Stimulated activated naive CD4-positive, alpha-beta T cell treated with Interleukin-2 at 50 U/mL for 16 hours (primary cell): ENCODE measurements around the gene MARK4.
"Not testable (repeated sequence)": the region's sequence is repeated elsewhere in the genome, so short reads cannot be mapped to it uniquely, and the experiment has no call there.

ENCODE experiments used
- DNase-seq: peaks from one replicate; lab custom pipeline; 2025; lab: John Stamatoyannopoulos, UW

MARK4 gene

GRCh38 chr19:45305421-45305820 is 54.4 kb downstream of the MARK4 start:
- no peak for DNase-seq

- DNase-seq, result no peak
Observed at GRCh38 chr19:45306040-45306439, 55.0 kb downstream of the MARK4 start.

DNA sequence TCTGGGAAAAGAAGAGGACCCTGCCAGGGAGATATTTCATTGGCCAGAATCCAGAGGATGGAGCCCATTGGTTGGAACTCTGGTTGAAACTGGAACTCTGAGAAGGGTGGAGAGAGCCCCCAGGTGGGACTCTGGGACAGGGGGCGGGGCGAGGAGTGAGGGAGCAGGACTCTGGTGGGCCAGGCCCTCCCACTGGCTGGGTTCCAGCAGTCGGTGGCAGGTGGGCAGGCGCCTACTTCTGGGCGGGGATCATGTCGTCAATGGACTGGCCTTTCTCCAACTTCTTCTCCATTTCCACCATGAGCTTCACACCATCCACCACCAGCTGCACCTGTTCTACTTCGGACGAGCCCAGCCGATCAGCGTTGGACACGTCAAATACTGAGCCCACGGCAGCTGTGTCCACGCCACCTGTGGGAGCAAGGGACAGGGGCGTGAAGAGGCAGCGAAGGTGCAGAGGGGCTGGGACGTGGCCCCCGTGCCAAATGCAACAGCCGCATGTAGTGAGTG is 55.5 kb downstream of the MARK4 start:
- no peak for DNase-seq

DNA sequence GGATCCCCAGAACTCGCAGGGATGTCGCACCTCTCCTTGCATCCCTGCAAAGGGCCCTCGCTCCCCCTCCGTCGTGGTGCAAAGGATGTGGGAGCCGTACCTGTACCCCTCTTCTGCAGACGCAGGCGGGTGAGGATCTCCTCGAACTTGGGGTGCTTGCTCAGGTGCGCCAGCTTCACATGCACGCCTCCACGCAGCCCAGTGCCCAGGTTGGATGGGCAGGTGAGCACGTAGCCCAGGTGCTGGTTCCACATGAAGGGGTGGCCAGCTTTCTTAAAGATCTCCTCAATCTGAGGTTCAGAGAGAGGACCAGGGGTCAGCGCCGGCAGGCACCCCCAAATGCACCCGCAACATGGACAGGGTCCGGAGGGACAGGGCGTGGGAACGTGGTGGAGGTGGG is 56.3 kb downstream of the MARK4 start:
- DNase-seq, result no peak

DNA sequence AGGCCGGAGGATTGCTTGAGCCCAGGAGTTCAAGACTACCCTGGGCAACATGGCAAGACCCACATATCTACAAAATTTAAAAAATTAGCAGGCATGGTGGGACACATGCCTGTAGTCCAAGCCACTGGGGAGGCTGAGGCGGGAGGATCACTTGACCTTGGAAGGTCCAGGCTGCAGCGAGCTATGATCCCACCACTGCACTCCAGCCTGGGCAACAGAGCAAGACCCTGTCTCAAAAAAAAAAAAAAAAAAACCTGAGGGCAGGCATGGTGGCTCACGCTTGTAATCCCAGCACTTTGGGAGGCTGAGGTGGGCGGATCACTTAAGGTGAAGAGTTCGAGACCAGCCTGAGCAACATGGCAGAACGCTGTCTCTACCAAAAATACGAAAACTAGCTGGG is 58.3 kb downstream of the MARK4 start:
- DNase-seq, result not testable (repeated sequence)

DNA sequence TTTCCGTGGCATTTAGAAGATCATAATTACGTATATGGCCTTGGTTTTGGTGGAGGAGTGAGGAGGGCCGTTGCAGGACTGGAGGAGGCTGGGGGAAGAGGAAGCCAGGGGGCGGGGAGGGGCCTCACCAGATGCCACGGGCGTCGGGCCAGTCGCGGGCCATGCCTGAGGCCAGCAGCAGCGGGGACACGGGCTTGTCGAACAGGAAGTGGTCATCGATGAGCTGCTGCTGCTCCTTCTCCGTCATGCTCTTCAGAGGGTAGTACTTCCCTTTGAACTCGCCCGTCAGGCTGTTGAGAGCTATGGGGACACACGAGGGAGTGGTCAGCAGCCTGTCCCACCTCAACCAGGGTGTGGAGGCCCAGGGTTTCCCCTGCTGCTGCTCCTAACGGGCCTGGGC is 60.5 kb downstream of the MARK4 start:
- no peak for DNase-seq

DNA sequence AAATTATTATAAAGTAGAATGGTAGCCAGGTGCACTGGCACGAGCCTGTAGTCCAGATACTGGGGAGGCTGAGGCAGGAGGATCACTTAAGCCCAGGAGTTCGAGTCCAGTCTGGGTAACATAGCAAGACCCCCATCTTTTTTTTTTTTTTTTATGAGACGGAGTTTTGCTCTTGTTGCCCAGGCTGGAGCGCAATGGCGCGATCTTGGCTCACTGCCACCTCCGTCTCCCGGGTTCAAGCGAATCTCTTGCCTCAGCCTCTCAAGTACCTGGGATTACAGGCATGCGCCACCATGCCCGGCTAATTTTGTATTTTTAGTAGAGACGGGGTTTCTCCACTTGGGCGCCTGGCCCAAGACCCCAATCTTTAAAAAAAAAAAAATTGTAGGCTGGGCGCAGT is 61.2 kb downstream of the MARK4 start:
- DNase-seq, result not testable (repeated sequence)

DNA sequence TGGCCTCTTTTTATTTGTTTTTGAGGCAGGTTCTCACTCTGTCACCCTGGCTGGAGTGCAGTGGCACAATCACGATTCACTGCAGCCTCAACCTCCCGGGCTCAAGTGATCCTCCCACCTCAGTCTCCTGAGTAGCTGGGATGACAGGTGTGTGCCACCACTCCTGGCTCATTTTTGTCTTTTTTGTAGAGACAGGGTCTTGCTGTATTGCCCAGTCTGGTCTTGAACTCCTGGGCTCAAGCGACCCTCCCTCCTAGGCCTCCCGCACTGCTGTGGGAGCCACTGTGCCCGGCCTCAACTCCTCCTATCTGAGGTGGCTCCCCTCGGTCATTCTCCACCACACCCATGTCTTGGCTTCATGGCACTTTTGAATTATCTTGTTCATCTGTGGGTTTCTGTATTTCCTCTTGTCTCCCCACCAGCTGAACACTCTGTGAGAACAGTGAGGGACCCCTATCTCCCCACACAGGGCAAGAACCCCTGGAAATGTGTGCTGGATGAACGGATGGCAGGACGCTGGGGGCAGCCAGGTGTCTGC is 63.7 kb downstream of the MARK4 start:
- no peak for DNase-seq

- no peak for DNase-seq
Observed at GRCh38 chr19:45315304-45315703, 64.2 kb downstream of the MARK4 start.

GRCh38 chr19:45320997-45321775 is 70.1 kb downstream of the MARK4 start:
- no peak for DNase-seq

DNA sequence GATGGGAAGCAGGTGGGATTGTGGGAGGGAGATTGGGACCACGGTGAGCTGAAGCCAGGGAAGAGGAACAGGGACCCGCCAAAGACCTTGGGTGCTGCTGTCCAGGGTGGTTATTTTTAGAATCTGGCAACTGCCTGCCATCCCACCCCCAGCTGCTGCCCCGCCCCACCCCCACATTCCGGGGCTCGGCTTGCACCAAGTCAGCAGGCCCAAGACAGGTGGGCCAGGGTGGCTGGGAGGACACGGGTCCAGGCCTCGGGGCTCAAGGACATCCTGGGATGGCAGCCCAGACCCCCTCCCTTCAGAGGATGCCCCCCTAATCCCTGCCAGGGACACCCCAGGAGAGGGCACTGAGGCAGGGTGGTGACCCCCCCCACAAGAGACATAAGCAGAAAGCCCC is 70.8 kb downstream of the MARK4 start:
- DNase-seq, result no peak

DNA sequence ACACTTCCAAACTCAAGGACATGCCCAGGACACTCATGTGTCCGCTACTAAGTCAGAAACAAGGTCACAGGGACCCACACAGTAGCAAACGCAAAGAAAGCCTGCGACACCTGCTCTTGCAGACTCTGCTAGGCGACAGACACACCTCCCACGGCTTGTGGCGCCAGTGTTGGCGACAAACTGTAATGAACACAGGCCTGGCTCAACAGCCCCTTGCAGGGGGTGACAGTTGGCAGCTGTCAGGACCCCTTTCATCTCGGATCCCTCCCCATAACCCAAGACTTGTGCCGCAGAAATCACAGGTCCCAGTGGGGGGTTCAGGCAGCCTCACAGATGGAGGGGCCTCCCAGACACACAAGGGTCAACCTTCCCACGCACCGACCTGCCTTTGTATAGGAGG is 71.2 kb downstream of the MARK4 start:
- DNase-seq, result no peak

GRCh38 chr19:45322744-45323281 is 71.7 kb downstream of the MARK4 start, which contains the start of gene CKM:
Gene CKM (minus strand): TSS chr19:45322875. CDS start chr19:45319713, 3,162 bp downstream.
- DNase-seq, result no peak

DNA sequence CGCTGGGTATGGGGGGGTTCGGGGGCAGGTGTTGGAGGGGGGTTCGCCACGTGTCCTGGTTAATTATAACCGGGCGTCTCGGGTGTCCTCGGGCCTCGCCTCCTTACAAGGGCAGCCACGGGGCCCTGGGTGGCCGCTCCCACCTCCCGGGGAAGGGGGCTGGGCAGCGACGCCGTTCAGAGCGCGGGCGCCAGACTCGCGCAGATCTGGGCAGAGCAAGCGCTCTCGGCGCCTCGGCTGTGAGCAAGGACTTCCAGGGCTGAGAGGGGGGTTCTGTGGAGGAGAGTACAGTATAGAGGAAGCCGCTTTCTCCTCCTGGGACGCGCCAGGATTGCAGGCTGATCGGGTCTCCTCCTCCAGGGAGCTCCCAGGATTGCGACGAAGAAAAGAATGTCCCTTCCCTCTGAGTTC is 72.6 kb downstream of the MARK4 start:
- no peak for DNase-seq

GRCh38 chr19:45324349-45324907 is 73.4 kb downstream of the MARK4 start:
- DNase-seq, result no peak

- no peak for DNase-seq
Observed at GRCh38 chr19:45327404-45328143, 76.5 kb downstream of the MARK4 start.

- DNase-seq, result no peak
Observed at GRCh38 chr19:45331411-45331810, 80.3 kb downstream of the MARK4 start.

DNA sequence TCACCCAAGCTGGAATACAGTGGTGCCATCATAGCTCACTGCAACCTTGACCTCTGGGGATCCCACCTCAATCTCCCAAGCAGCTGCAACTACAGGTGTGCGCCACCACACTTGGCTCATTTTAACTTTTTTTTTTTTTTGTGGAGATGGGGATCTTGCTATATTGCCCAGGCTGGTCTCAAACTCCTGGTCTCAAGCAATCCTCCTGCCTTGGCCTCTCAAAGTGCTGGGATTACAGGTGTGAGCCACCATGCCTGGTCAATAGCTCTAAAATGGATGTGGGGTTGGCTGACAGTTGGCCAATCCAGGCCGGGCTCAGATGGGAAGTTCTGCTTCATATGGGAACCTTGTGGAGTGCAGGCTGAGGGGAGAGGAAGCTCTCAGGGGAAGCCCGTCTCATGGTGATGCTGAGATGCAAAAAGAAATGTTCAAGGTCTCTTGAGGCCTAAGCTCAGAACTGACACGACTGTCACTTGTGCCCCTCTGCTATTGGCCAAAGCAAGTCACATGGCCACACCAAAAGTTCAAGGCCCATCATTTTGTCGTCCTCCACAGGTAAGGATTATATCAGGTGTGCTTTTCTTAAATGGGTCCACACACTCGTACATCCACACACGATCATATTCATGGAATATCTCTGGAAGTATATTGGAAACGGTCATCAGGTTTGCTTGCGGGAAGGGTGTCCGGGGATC is 82.7 kb downstream of the MARK4 start:
- no peak for DNase-seq

DNA sequence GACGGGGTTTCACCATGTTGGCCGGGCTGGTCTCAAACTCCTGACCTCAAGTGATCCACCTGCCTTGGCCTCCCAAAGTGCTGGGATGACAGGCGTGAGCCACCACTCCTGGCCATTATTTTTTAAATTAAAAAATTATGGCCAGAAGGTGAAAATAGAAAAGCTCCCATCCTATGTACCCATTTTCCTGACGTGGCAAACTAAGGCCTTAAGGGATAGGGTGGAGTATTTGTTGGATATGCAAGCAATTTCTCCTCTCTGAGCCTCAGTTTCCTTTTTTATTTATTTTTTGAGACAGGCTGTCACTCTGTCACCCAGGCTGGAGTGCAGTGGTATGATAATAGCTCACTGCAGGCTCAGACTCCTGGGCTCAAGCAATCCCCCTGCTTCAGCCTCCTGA is 83.8 kb downstream of the MARK4 start:
- DNase-seq, result not testable (repeated sequence)

GRCh38 chr19:45336696-45337251 is 85.7 kb downstream of the MARK4 start:
- no peak for DNase-seq

GRCh38 chr19:45339629-45340028 is 88.6 kb downstream of the MARK4 start:
- DNase-seq, result no peak
